HEK293 (cell line): ENCODE results near the gene FAAP100.
A peak's percentile ranks its signal among the peaks of the same experiment; 100 is the strongest.

ENCODE experiments used
- CTCF ChIA-PET: fragments of 350-600 bp; formaldehyde crosslinking; extraction: SDS; loops from one replicate; lab custom pipeline; 2021; ENCODE audit warnings: antibody characterized with exemption; lab: Yijun Ruan, JAX
- POLR2A ChIA-PET: fragments of 300-600 bp; formaldehyde crosslinking; extraction: SDS; loops from one replicate; lab custom pipeline; 2020; ENCODE audit warnings: antibody characterized with exemption, inconsistent platforms; lab: Yijun Ruan, JAX
- H3K27ac ChIP-seq: fragments of 200-500 bp; sonication (Bioruptor generic); 2 replicates; pipeline ENCODE4 v1.5.1; 2014; ENCODE audit warnings: low read depth, low read length, control low read depth, inconsistent platforms; ENCODE audit errors: extremely low read depth
- H3K36me3 ChIP-seq, 2 experiments: fragments of 200-500 bp in 1 of 2; sonication (Bioruptor generic) in 1 of 2; 1 replicate in 1 of 2; 2 replicates in 1 of 2; pipeline ENCODE4 v1.5.1; 2014 to 2017; ENCODE audit warnings: inconsistent platforms in 2 of 2, low read length in 2 of 2; ENCODE audit not compliant: control insufficient read depth in 2 of 2, insufficient read depth in 1 of 2
- H3K4me1 ChIP-seq: fragments of 200-500 bp; sonication (Bioruptor generic); 2 replicates; pipeline ENCODE4 v1.5.1; 2014; ENCODE audit warnings: mild to moderate bottlenecking, low read length, inconsistent platforms; ENCODE audit not compliant: control insufficient read depth, insufficient read depth
- H3K4me3 ChIP-seq: 2 replicates; pipeline ENCODE4 v1.5.1; 2011; ENCODE audit warnings: low read depth, mild to moderate bottlenecking, control low read depth, low read length, moderate library complexity
- H3K9me3 ChIP-seq: fragments of 200-500 bp; sonication (Bioruptor generic); 2 replicates; pipeline ENCODE4 v1.5.1; 2014; ENCODE audit warnings: low read depth, low read length, inconsistent platforms; ENCODE audit not compliant: control insufficient read depth, insufficient read depth
- HOXC10 ChIP-seq: sonication (generic); formaldehyde crosslinking; IDR thresholded peaks from 2 replicates; pipeline ENCODE4 v1.8.1; 2023; ENCODE audit warnings: mild to moderate bottlenecking, missing genetic modification reagents
- MZF1 ChIP-seq: fragments of 450-650 bp; formaldehyde crosslinking; IDR thresholded peaks from 2 replicates; pipeline ENCODE4 v1.5.1; 2017; ENCODE audit warnings: missing biosample characterization, missing genetic modification characterization, borderline replicate concordance
- SP2 ChIP-seq: fragments of 450-650 bp; formaldehyde crosslinking; IDR thresholded peaks from 2 replicates; pipeline ENCODE4 v1.5.1; 2016; ENCODE audit warnings: missing biosample characterization, missing genetic modification characterization
- WT1 ChIP-seq: fragments of 450-650 bp; formaldehyde crosslinking; IDR thresholded peaks from 2 replicates; pipeline ENCODE4 v1.5.1; 2016; ENCODE audit warnings: missing biosample characterization, missing genetic modification characterization
- YY1 ChIP-seq: fragments of 450-650 bp; formaldehyde crosslinking; IDR thresholded peaks from 2 replicates; pipeline ENCODE4 v1.5.1; 2018; ENCODE audit warnings: missing biosample characterization, missing genetic modification characterization
- ZIC2 ChIP-seq: fragments of 450-650 bp; formaldehyde crosslinking; IDR thresholded peaks from 2 replicates; pipeline ENCODE4 v1.5.1; 2016; ENCODE audit warnings: missing biosample characterization, missing genetic modification characterization
- ZNF155 ChIP-seq: fragments of 450-650 bp; formaldehyde crosslinking; IDR thresholded peaks from 2 replicates; pipeline ENCODE4 v1.5.1; 2016; ENCODE audit warnings: missing biosample characterization, missing genetic modification characterization
- ZNF341 ChIP-seq: fragments of 450-650 bp; formaldehyde crosslinking; IDR thresholded peaks from 2 replicates; pipeline ENCODE4; 2016; ENCODE audit warnings: low read depth, missing biosample characterization, missing genetic modification characterization
- ZNF350 ChIP-seq: fragments of 450-650 bp; formaldehyde crosslinking; IDR thresholded peaks from 2 replicates; pipeline ENCODE4 v1.5.0; 2017; ENCODE audit warnings: missing biosample characterization, mild to moderate bottlenecking, missing genetic modification characterization
- ZNF391 ChIP-seq: fragments of 450-650 bp; formaldehyde crosslinking; IDR thresholded peaks from 2 replicates; pipeline ENCODE4 v1.5.1; 2016; ENCODE audit warnings: low read depth, missing biosample characterization, missing genetic modification characterization, borderline replicate concordance
- ZNF473 ChIP-seq: fragments of 450-650 bp; formaldehyde crosslinking; IDR thresholded peaks from 2 replicates; pipeline ENCODE4 v1.5.1; 2017; ENCODE audit warnings: missing biosample characterization, missing genetic modification characterization
- ZNF548 ChIP-seq: fragments of 450-650 bp; formaldehyde crosslinking; IDR thresholded peaks from 2 replicates; pipeline ENCODE4 v1.5.1; 2016; ENCODE audit warnings: missing biosample characterization, missing genetic modification characterization
- ZNF549 ChIP-seq: fragments of 450-650 bp; IDR thresholded peaks from 2 replicates; pipeline ENCODE4 v1.5.1; 2018; ENCODE audit warnings: missing biosample characterization, missing genetic modification characterization, mild to moderate bottlenecking, inconsistent platforms, moderate library complexity
- ZNF677 ChIP-seq: fragments of 450-650 bp; IDR thresholded peaks from 2 replicates; pipeline ENCODE4 v1.5.0; 2018; ENCODE audit warnings: missing biosample characterization, mild to moderate bottlenecking, missing genetic modification characterization, moderate library complexity
- TF ChIP-seq, protein P1 (sequence below): fragments of 450-650 bp; formaldehyde crosslinking; conservative IDR thresholded peaks from 2 replicates; pipeline ENCODE4 v1.5.1; 2016; ENCODE audit warnings: low read depth, missing biosample characterization, missing genetic modification characterization
- TF ChIP-seq, protein P2 (sequence below): fragments of 450-650 bp; IDR thresholded peaks from 2 replicates; pipeline ENCODE4 v1.5.1; 2018; ENCODE audit warnings: missing biosample characterization, missing genetic modification characterization
- TF ChIP-seq, protein P3 (sequence below): fragments of 450-650 bp; formaldehyde crosslinking; conservative IDR thresholded peaks from 2 replicates; pipeline ENCODE4 v1.5.1; 2016; ENCODE audit warnings: low read depth, missing biosample characterization, missing genetic modification characterization
- TF ChIP-seq, protein P4 (sequence below): fragments of 450-650 bp; formaldehyde crosslinking; IDR thresholded peaks from 2 replicates; pipeline ENCODE4 v1.5.1; 2017; ENCODE audit warnings: missing biosample characterization, missing genetic modification characterization
- TF ChIP-seq, protein P5 (sequence below): fragments of 450-650 bp; formaldehyde crosslinking; IDR thresholded peaks from 2 replicates; pipeline ENCODE4 v1.5.1; 2016; ENCODE audit warnings: missing biosample characterization, missing genetic modification characterization

Gene FAAP100

DNA sequence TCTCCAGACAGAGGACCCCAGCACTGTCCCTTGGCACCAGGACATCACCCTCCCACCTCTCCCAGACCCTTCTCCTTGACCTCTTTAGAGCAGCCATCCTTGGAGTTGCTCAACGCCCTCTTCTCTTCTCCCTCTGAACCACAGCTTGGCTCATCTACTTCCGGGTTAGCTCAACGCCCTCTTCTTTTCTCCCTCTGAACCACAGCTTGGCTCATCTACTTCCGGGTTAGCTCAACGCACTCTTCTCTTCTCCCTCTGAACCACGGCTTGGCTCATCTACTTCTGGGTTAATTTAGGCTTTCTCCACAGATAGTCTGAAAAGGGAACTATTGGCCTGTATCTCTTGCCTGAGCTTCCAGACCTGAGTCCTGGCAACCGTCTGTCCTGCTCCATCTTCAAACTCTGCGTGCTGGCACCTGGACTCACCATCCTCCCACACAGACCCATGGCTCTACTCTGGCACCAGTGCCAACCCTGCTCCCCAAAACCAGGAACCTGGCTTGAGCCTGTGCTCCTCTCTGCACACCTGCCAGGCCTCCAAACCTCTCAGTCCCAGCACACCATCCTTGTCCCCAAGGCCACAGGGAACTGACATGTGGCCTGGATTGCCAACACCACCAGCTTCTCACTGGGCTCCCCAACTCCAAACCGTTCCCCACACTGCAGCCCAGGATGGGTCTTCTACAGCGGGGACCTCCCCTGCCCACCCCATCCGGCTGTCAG lies 25.3 kb upstream of the FAAP100 start:
- H3K4me3 ChIP-seq, result no peak overlapping the region
- ChIA-PET CTCF (interaction anchor here (0.7 to 3.3 kb wide), 3 partner anchors 11 to 28 kb away, joined by 7 to 12 read pairs (median 12); no protein-coding TSS in a partner anchor), POLR2A (interaction anchor here (0.6 to 1.4 kb wide), 5 partner anchors 9 to 355 kb away, joined by 3 to 7 read pairs (median 3); partner anchors contain the start of gene CEP131)
- peak overlapping the region; percentile 59 for H3K27ac ChIP-seq
- H3K9me3 ChIP-seq, result no peaks in the 10 kb centered on the region
- H3K4me1 ChIP-seq, result peaks cover 16% of the 10 kb centered on the region
- H3K36me3 ChIP-seq, result peaks cover 13 to 95% of the 10 kb centered on the region in 2 experiments
- TF ChIP-seq YY1 (tag by site-specific recombination) (no peak), ZNF548 (no peak), ZNF341 (tag by site-specific recombination) (peak; percentile 19; the same call in 1 of the 2 replicates), SP2 (tag by site-specific recombination) (peak; percentile 54)
- TF ChIP-seq, protein P1, sequence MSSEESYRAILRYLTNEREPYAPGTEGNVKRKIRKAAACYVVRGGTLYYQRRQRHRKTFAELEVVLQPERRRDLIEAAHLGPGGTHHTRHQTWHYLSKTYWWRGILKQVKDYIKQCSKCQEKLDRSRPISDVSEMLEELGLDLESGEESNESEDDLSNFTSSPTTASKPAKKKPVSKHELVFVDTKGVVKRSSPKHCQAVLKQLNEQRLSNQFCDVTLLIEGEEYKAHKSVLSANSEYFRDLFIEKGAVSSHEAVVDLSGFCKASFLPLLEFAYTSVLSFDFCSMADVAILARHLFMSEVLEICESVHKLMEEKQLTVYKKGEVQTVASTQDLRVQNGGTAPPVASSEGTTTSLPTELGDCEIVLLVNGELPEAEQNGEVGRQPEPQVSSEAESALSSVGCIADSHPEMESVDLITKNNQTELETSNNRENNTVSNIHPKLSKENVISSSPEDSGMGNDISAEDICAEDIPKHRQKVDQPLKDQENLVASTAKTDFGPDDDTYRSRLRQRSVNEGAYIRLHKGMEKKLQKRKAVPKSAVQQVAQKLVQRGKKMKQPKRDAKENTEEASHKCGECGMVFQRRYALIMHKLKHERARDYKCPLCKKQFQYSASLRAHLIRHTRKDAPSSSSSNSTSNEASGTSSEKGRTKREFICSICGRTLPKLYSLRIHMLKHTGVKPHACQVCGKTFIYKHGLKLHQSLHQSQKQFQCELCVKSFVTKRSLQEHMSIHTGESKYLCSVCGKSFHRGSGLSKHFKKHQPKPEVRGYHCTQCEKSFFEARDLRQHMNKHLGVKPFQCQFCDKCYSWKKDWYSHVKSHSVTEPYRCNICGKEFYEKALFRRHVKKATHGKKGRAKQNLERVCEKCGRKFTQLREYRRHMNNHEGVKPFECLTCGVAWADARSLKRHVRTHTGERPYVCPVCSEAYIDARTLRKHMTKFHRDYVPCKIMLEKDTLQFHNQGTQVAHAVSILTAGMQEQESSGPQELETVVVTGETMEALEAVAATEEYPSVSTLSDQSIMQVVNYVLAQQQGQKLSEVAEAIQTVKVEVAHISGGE (tag by site-specific recombination), result peak; percentile 50; the same call in 1 of the 2 replicates
- TF ChIP-seq, protein P2, sequence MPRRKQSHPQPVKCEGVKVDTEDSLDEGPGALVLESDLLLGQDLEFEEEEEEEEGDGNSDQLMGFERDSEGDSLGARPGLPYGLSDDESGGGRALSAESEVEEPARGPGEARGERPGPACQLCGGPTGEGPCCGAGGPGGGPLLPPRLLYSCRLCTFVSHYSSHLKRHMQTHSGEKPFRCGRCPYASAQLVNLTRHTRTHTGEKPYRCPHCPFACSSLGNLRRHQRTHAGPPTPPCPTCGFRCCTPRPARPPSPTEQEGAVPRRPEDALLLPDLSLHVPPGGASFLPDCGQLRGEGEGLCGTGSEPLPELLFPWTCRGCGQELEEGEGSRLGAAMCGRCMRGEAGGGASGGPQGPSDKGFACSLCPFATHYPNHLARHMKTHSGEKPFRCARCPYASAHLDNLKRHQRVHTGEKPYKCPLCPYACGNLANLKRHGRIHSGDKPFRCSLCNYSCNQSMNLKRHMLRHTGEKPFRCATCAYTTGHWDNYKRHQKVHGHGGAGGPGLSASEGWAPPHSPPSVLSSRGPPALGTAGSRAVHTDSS, result no peak
- TF ChIP-seq, protein P3, sequence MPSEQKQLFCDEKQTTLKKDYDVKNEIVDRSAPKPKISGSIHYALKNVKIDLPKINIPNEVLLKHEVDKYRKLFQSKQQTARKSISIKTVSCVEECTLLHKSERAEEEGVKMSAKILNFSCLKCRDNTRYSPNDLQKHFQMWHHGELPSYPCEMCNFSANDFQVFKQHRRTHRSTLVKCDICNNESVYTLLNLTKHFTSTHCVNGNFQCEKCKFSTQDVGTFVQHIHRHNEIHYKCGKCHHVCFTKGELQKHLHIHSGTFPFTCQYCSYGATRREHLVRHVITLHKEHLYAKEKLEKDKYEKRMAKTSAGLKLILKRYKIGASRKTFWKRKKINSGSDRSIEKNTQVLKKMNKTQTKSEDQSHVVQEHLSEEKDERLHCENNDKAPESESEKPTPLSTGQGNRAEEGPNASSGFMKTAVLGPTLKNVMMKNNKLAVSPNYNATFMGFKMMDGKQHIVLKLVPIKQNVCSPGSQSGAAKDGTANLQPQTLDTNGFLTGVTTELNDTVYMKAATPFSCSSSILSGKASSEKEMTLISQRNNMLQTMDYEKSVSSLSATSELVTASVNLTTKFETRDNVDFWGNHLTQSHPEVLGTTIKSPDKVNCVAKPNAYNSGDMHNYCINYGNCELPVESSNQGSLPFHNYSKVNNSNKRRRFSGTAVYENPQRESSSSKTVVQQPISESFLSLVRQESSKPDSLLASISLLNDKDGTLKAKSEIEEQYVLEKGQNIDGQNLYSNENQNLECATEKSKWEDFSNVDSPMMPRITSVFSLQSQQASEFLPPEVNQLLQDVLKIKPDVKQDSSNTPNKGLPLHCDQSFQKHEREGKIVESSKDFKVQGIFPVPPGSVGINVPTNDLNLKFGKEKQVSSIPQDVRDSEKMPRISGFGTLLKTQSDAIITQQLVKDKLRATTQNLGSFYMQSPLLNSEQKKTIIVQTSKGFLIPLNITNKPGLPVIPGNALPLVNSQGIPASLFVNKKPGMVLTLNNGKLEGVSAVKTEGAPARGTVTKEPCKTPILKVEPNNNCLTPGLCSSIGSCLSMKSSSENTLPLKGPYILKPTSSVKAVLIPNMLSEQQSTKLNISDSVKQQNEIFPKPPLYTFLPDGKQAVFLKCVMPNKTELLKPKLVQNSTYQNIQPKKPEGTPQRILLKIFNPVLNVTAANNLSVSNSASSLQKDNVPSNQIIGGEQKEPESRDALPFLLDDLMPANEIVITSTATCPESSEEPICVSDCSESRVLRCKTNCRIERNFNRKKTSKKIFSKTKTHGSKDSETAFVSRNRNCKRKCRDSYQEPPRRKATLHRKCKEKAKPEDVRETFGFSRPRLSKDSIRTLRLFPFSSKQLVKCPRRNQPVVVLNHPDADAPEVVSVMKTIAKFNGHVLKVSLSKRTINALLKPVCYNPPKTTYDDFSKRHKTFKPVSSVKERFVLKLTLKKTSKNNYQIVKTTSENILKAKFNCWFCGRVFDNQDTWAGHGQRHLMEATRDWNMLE (tag by site-specific recombination), result peak; percentile 74

DNA sequence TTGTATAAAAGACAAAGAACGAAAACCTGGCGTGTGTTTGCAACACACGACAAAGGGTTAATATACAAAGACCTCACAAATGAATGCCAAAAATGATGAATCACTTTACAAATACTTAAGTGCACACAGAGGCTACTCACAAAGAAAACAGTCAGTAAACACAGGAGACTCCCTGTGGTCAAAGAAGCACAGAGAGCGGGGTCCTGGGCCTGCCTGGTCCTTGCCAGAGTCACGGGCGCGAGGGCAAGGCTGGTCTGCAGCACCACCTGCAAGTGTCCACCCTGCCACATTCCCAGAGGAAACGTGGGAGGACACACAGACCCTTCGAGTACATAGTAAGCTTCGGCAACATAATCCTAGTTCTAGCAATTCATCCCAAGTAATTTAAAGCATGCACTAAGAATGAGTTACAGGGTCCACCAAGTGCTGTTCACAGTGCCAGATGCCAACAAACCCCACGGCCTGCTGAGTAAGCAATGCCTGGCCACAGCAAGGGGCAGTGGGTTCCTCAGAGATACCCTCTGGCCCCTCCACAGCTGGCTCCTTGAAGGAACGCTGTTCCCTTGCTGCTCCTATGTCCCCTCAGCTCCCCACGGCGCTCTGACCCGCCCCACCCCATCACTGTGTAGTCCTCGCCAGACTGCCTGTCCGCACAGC lies 24.6 kb upstream of the FAAP100 start:
- Histone ChIP-seq H3K9me3 (no peaks in the 10 kb centered on the region), H3K4me3 (no peak overlapping the region), H3K36me3 (peaks cover 18 to 91% of the 10 kb centered on the region in 2 experiments), H3K27ac (peak overlapping the region; percentile 59), H3K4me1 (peaks cover 16% of the 10 kb centered on the region)
- ChIA-PET POLR2A (interaction anchor here (0.6 to 1.4 kb wide), 5 partner anchors 8 to 354 kb away, joined by 3 to 7 read pairs (median 3); partner anchors contain the start of gene CEP131), CTCF (interaction anchor here (0.6 to 3.3 kb wide), 3 partner anchors 10 to 302 kb away, joined by 3 to 12 read pairs (median 12); no protein-coding TSS in a partner anchor)
- TF ChIP-seq ZNF549 (tag by site-specific recombination) (no peak), ZNF391 (tag by site-specific recombination) (no peak), ZNF155 (tag by site-specific recombination) (no peak), ZNF473 (tag by site-specific recombination) (no peak), ZIC2 (tag by site-specific recombination) (peak; percentile 56), MZF1 (tag by site-specific recombination) (no peak), WT1 (0 out of 2 replicates have a peak, but pooled peaks have one; percentile 26), HOXC10 (CRISPR knock-in tag) (no peak), ZNF677 (no peak), ZNF350 (no peak)
- TF ChIP-seq, protein P4, sequence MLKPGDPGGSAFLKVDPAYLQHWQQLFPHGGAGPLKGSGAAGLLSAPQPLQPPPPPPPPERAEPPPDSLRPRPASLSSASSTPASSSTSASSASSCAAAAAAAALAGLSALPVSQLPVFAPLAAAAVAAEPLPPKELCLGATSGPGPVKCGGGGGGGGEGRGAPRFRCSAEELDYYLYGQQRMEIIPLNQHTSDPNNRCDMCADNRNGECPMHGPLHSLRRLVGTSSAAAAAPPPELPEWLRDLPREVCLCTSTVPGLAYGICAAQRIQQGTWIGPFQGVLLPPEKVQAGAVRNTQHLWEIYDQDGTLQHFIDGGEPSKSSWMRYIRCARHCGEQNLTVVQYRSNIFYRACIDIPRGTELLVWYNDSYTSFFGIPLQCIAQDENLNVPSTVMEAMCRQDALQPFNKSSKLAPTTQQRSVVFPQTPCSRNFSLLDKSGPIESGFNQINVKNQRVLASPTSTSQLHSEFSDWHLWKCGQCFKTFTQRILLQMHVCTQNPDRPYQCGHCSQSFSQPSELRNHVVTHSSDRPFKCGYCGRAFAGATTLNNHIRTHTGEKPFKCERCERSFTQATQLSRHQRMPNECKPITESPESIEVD (tag by site-specific recombination), result peak; percentile 27; the same call in 1 of the 2 replicates
- TF ChIP-seq, protein P5, sequence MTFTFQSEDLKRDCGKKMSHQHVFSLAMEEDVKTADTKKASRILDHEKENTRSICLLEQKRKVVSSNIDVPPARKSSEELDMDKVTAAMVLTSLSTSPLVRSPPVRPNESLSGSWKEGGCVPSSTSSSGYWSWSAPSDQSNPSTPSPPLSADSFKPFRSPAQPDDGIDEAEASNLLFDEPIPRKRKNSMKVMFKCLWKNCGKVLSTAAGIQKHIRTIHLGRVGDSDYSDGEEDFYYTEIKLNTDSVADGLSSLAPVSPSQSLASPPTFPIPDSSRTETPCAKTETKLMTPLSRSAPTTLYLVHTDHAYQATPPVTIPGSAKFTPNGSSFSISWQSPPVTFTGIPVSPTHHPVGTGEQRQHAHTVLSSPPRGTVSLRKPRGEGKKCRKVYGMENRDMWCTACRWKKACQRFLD (tag by site-specific recombination), result no peak
